Mesenchymal stem cell (in vitro differentiated cells and primary cell): ENCODE measurements around the gene OTOP3.

Experiments
- DNase-seq: peaks from one replicate; pipeline ENCODE4 v3.0.0-alpha.2; 2013
- H2AFZ ChIP-seq: one replicate; pipeline ENCODE4 v1.6.1; 2013; ENCODE audit warnings: low read depth, mild to moderate bottlenecking, control low read depth, inconsistent platforms, low read length, moderate library complexity
- H2AK5ac ChIP-seq: 2 replicates; pipeline ENCODE4 v1.6.1; 2013; ENCODE audit warnings: low read length, moderate library complexity, mild to moderate bottlenecking, inconsistent platforms; ENCODE audit not compliant: severe bottlenecking
- H2BK120ac ChIP-seq: one replicate; pipeline ENCODE4 v1.6.1; 2013; ENCODE audit warnings: low read depth, mild to moderate bottlenecking, inconsistent platforms, low read length, moderate library complexity
- H2BK12ac ChIP-seq, 2 experiments: one replicate each; pipeline ENCODE4 v1.6.1; 2013; ENCODE audit warnings: inconsistent platforms in 2 of 2, low read length in 2 of 2, mild to moderate bottlenecking in 2 of 2, moderate library complexity in 2 of 2, control low read depth in 1 of 2
- H2BK15ac ChIP-seq: one replicate; pipeline ENCODE4 v1.6.1; 2013; ENCODE audit warnings: mild to moderate bottlenecking, low read depth, inconsistent platforms; ENCODE audit not compliant: poor library complexity, severe bottlenecking
- H2BK5ac ChIP-seq: 2 replicates; pipeline ENCODE4 v1.6.1; 2013; ENCODE audit warnings: low read depth, mild to moderate bottlenecking, low read length, control low read depth, inconsistent platforms; ENCODE audit not compliant: poor library complexity, severe bottlenecking
- H3K14ac ChIP-seq, 2 experiments: one replicate each; pipeline ENCODE4 v1.6.1; 2013; ENCODE audit warnings: inconsistent platforms in 2 of 2, low read length in 2 of 2, control low read depth in 1 of 2, mild to moderate bottlenecking in 1 of 2, moderate library complexity in 1 of 2
- H3K18ac ChIP-seq, 2 experiments: one replicate each; pipeline ENCODE4 v1.6.1; 2013; ENCODE audit warnings: inconsistent platforms in 2 of 2, low read length in 2 of 2, control low read depth in 1 of 2, low read depth in 1 of 2, mild to moderate bottlenecking in 1 of 2
- H3K23ac ChIP-seq, 2 experiments: one replicate each; pipeline ENCODE4 v1.6.1; 2013; ENCODE audit warnings: inconsistent platforms in 2 of 2, low read length in 2 of 2, mild to moderate bottlenecking in 2 of 2, moderate library complexity in 2 of 2, control low read depth in 1 of 2
- H3K27ac ChIP-seq: 2 replicates; pipeline ENCODE4 v1.5.1; 2013; ENCODE audit warnings: mild to moderate bottlenecking, moderate library complexity, low read length, control low read depth, inconsistent platforms; ENCODE audit not compliant: poor library complexity, severe bottlenecking
- H3K27me3 ChIP-seq, 2 experiments: 2 replicates each; pipeline versions ENCODE4 v1.6.1 to v1.7.0; 2013; ENCODE audit warnings: low read length in 2 of 2, mild to moderate bottlenecking in 2 of 2, moderate library complexity in 2 of 2, control low read depth in 1 of 2, inconsistent platforms in 1 of 2; ENCODE audit not compliant: control insufficient read depth in 1 of 2, insufficient read depth in 1 of 2
- H3K36me3 ChIP-seq, 2 experiments: 2 replicates each; pipeline versions ENCODE4 v1.6.1 to v1.7.0; 2013; ENCODE audit warnings: low read length in 2 of 2, control low read depth in 1 of 2, inconsistent platforms in 1 of 2, low read depth in 1 of 2, mild to moderate bottlenecking in 1 of 2; ENCODE audit not compliant: insufficient read depth in 2 of 2, control insufficient read depth in 1 of 2
- H3K4ac ChIP-seq, 2 experiments: one replicate each; pipeline ENCODE4 v1.6.1; 2013; ENCODE audit warnings: inconsistent platforms in 2 of 2, low read length in 2 of 2, mild to moderate bottlenecking in 2 of 2, moderate library complexity in 2 of 2, control low read depth in 1 of 2, low read depth in 1 of 2
- H3K4me1 ChIP-seq: 2 replicates; pipeline ENCODE4 v1.6.1; 2013; ENCODE audit warnings: low read depth, low read length, control low read depth; ENCODE audit not compliant: control insufficient read depth, insufficient read depth
- H3K4me2 ChIP-seq: 2 replicates; pipeline ENCODE4 v1.6.1; 2013; ENCODE audit warnings: low read length, mild to moderate bottlenecking, inconsistent platforms; ENCODE audit not compliant: poor library complexity, severe bottlenecking
- H3K4me3 ChIP-seq, 2 experiments: 2 replicates each; pipeline versions ENCODE4 v1.5.1 to v1.7.0; 2013; ENCODE audit warnings: low read length in 2 of 2, mild to moderate bottlenecking in 2 of 2, control low read depth in 1 of 2, low read depth in 1 of 2; ENCODE audit not compliant: insufficient read depth in 1 of 2
- H3K79me1 ChIP-seq: replicated peaks from 2 replicates; pipeline ENCODE4 v1.6.1; 2013; ENCODE audit warnings: mild to moderate bottlenecking, control low read depth, low read length, inconsistent platforms; ENCODE audit not compliant: poor library complexity, severe bottlenecking
- H3K9ac ChIP-seq: 2 replicates; pipeline ENCODE4 v1.7.0; 2013; ENCODE audit warnings: mild to moderate bottlenecking, low read length, moderate library complexity
- H3K9me3 ChIP-seq: 2 replicates; pipeline ENCODE4 v1.7.0; 2013; ENCODE audit warnings: mild to moderate bottlenecking, low read length; ENCODE audit not compliant: control insufficient read depth
- H4K8ac ChIP-seq: one replicate; pipeline ENCODE4 v1.6.1; 2013; ENCODE audit warnings: inconsistent platforms, mild to moderate bottlenecking, low read length, moderate library complexity
- H4K91ac ChIP-seq: one replicate; pipeline ENCODE4 v1.6.1; 2013; ENCODE audit warnings: mild to moderate bottlenecking, low read length, inconsistent platforms
- WGBS: methylation state at CpG from one replicate; pipeline ENCODE4 v1.1.7; 2013; ENCODE audit warnings: mixed read lengths; 5-methylcytosine and 5-hydroxymethylcytosine counted together

OTOP3 gene

GRCh38 chr17:74936470-74936799, 737 bp downstream of the OTOP3 start:
- H3K9ac ChIP-seq = no peak overlapping the region
- H3K36me3 ChIP-seq = no peaks in the 10 kb centered on the region
- peaks cover 88 to 94% of the 10 kb centered on the region in 2 experiments for H3K27me3 ChIP-seq
- H3K18ac ChIP-seq = no peak overlapping the region
- WGBS = 22% methylated on average over 11 of the region's 12 CpGs
- H2BK15ac ChIP-seq = no peak overlapping the region
- no peak overlapping the region for H3K4me2 ChIP-seq
- no peak overlapping the region for H2BK120ac ChIP-seq
- no peaks in the 10 kb centered on the region for H3K79me1 ChIP-seq
- no peak for DNase-seq
- no peak overlapping the region for H3K27ac ChIP-seq
- H3K9me3 ChIP-seq = no peaks in the 10 kb centered on the region
- no peak overlapping the region for H2BK5ac ChIP-seq
- no peak overlapping the region for H4K91ac ChIP-seq
- H3K4me3 ChIP-seq = no peak overlapping the region
- H3K14ac ChIP-seq = no peak overlapping the region
- no peak overlapping the region for H4K8ac ChIP-seq
- H2AK5ac ChIP-seq = no peak overlapping the region
- H3K23ac ChIP-seq = no peak overlapping the region
- H2BK12ac ChIP-seq = no peak overlapping the region
- H2AFZ ChIP-seq = no peak overlapping the region
- peaks cover 6% of the 10 kb centered on the region for H3K4me1 ChIP-seq
- no peak overlapping the region for H3K4ac ChIP-seq

- Histone ChIP-seq H2BK12ac (no peak overlapping the region), H3K9me3 (no peaks in the 10 kb centered on the region), H2AK5ac (no peak overlapping the region), H3K27ac (no peak overlapping the region), H2BK120ac (no peak overlapping the region), H3K4me3 (no peak overlapping the region), H3K4ac (no peak overlapping the region), H4K8ac (no peak overlapping the region), H2AFZ (no peak overlapping the region), H3K79me1 (no peaks in the 10 kb centered on the region), H4K91ac (no peak overlapping the region), H3K23ac (no peak overlapping the region), H2BK5ac (no peak overlapping the region), H3K14ac (no peak overlapping the region), H3K27me3 (peaks cover 85 to 94% of the 10 kb centered on the region in 2 experiments), H3K9ac (no peak overlapping the region), H3K4me2 (no peak overlapping the region), H2BK15ac (no peak overlapping the region), H3K18ac (no peak overlapping the region), H3K4me1 (peaks cover 6% of the 10 kb centered on the region), H3K36me3 (no peaks in the 10 kb centered on the region)
- no peak for DNase-seq
- 42% methylated on average over 9 of the region's 11 CpGs for WGBS
Measured at GRCh38 chr17:74937064-74938051, 1.7 kb downstream of the OTOP3 start.

GRCh38 chr17:74938194-74938950, 2.7 kb downstream of the OTOP3 start:
- Histone ChIP-seq H3K4me2 (no peak overlapping the region), H3K36me3 (no peaks in the 10 kb centered on the region), H3K4ac (no peak overlapping the region), H3K4me3 (no peak overlapping the region), H3K27me3 (peaks cover 82 to 90% of the 10 kb centered on the region in 2 experiments), H3K18ac (no peak overlapping the region), H2AFZ (no peak overlapping the region), H3K14ac (no peak overlapping the region), H2BK15ac (no peak overlapping the region), H3K79me1 (no peaks in the 10 kb centered on the region), H4K91ac (no peak overlapping the region), H3K9ac (no peak overlapping the region), H3K23ac (no peak overlapping the region), H2BK5ac (no peak overlapping the region), H3K4me1 (peaks cover 6% of the 10 kb centered on the region), H3K27ac (no peak overlapping the region), H2AK5ac (no peak overlapping the region), H2BK12ac (no peak overlapping the region), H2BK120ac (no peak overlapping the region), H3K9me3 (no peaks in the 10 kb centered on the region), H4K8ac (no peak overlapping the region)
- 66% methylated on average over 8 of the region's 8 CpGs for WGBS
- DNase-seq = no peak

GRCh38 chr17:74939534-74939933, 3.8 kb downstream of the OTOP3 start:
- no peak overlapping the region for H3K23ac ChIP-seq
- H3K9ac ChIP-seq = no peak overlapping the region
- no peak overlapping the region for H2AFZ ChIP-seq
- H2AK5ac ChIP-seq = no peak overlapping the region
- H3K4me2 ChIP-seq = no peak overlapping the region
- H3K4ac ChIP-seq = no peak overlapping the region
- H3K4me1 ChIP-seq = peaks cover 7% of the 10 kb centered on the region
- H3K36me3 ChIP-seq = no peaks in the 10 kb centered on the region
- no peak overlapping the region for H4K91ac ChIP-seq
- no peak overlapping the region for H4K8ac ChIP-seq
- H3K14ac ChIP-seq = no peak overlapping the region
- no peak for DNase-seq
- H2BK12ac ChIP-seq = no peak overlapping the region
- no peak overlapping the region for H2BK5ac ChIP-seq
- H3K27ac ChIP-seq = no peak overlapping the region
- no peaks in the 10 kb centered on the region for H3K9me3 ChIP-seq
- H3K79me1 ChIP-seq = no peaks in the 10 kb centered on the region
- no peak overlapping the region for H2BK15ac ChIP-seq
- no peak overlapping the region for H3K4me3 ChIP-seq
- H3K18ac ChIP-seq = no peak overlapping the region
- peaks cover 81 to 89% of the 10 kb centered on the region in 2 experiments for H3K27me3 ChIP-seq
- WGBS = 65% methylated on average over 6 of the region's 8 CpGs
- H2BK120ac ChIP-seq = no peak overlapping the region
